ENCODE measurements around the gene ZFX.
"Not testable (repeated sequence)": the region's sequence is repeated elsewhere in the genome, so short reads cannot be mapped to it uniquely, and the experiment has no call there.

Gene ZFX

DNA sequence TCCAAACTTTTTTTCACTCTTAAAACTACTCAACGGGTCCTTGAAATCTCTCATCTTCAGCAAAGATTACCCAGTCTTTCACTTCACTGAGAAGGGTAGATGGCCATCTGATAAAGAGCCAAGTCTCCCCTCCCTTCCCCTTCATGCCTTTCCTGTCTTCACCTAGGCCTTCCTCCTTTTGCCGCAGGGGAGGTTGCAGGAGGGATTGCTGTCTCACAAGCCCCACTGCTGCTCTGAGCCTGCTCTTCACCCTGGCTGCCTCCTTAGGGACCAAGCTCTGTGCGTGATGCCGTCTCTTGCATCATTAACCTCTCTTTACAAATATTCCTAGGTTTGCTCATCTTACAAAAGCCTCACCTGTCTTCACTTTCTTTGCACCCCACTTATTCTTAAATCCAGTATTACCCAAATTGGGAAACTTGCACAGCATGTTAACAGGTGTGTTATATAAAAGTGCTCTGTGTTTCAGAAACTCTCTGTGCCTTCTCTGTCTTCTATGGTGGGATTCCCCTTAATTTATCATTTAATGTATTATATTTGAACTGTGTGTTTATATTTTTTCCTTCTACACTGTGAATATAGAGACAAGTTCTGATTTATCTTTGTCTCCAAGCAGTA is 3.8 kb downstream of the ZFX start:
- Histone ChIP-seq H3K23ac (ENCODE audit: low read length) (no peak overlapping the region), H2BK5ac (ENCODE audit: low read depth, low read length, poor library complexity) (no peak overlapping the region), H3K4ac (ENCODE audit: low read depth, low read length) (no peak overlapping the region), H3K9me3 (ENCODE audit: insufficient read depth, low read depth, low read length) (no peaks in the 10 kb centered on the region), H3K27ac (ENCODE audit: low read depth, low read length) (no peak overlapping the region), H3K4me2 (ENCODE audit: low read length) (no peak overlapping the region), H2AFZ (ENCODE audit: insufficient read depth, low read length, poor library complexity) (no peak overlapping the region), H2BK12ac (ENCODE audit: low read length) (no peak overlapping the region), H2AK5ac (ENCODE audit: low read length) (no peak overlapping the region), H3K36me3 (ENCODE audit: control insufficient read depth in 1 of 2, insufficient read depth in 2 of 2, low read length in 2 of 2) (peaks cover 0 to 2% of the 10 kb centered on the region in 2 experiments), H3K79me2 (ENCODE audit: control insufficient read depth, insufficient read depth, low read length, poor library complexity) (peaks cover 15% of the 10 kb centered on the region), H4K91ac (ENCODE audit: low read depth, low read length) (no peak overlapping the region), H3K27me3 (ENCODE audit: insufficient read depth, low read length) (no peaks in the 10 kb centered on the region), H3K4me3 (ENCODE audit: low read depth, low read length) (no peak overlapping the region), H3K18ac (ENCODE audit: low read length) (no peak overlapping the region), H3K79me1 (ENCODE audit: low read length) (peaks cover 11% of the 10 kb centered on the region), H3K4me1 (ENCODE audit: control insufficient read depth in 1 of 2, insufficient read depth in 2 of 2, low read length in 2 of 2) (peaks cover 2 to 5% of the 10 kb centered on the region in 2 experiments), H4K8ac (ENCODE audit: low read depth, low read length) (no peak overlapping the region), H2BK120ac (ENCODE audit: insufficient read depth, low read length, poor library complexity) (no peak overlapping the region), H3K14ac (ENCODE audit: low read length) (no peak overlapping the region), H3K9ac (ENCODE audit: low read length) (no peak overlapping the region), H4K12ac (ENCODE audit: low read depth, low read length) (no peak overlapping the region)
- no CpG with 5 or more reads among the region's 4 CpGs for WGBS (ENCODE audit: extremely low coverage, insufficient coverage, insufficient read length)
- peak; percentile 50 to 63 for DNase-seq

DNA sequence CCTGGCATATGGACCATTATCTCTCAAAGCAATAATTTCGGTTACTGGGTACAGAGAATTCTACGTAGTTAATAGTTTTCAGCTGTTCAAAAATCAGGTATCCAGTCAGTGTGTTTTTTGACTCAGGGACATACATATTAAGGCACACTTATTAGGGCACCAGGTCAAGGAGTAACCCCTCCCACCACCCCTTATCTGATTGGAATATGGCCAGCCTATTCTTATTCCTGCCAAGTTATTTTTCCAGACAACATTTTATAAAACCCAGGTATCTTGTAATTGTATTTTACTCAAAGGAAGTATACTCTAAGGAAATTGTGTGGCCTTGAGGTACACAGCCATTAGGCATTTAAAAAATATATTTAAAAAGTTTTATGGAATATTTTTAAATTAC is 4.3 kb downstream of the ZFX start:
- no peak overlapping the region for H3K14ac ChIP-seq (ENCODE audit: low read length)
- no peak overlapping the region for H2BK120ac ChIP-seq (ENCODE audit: insufficient read depth, low read length, poor library complexity)
- no peak overlapping the region for H4K8ac ChIP-seq (ENCODE audit: low read depth, low read length)
- H3K4me1 ChIP-seq (ENCODE audit: control insufficient read depth in 1 of 2, insufficient read depth in 2 of 2, low read length in 2 of 2) = peaks cover 2 to 5% of the 10 kb centered on the region in 2 experiments
- no peak overlapping the region for H2AK5ac ChIP-seq (ENCODE audit: low read length)
- no peak overlapping the region for H3K4ac ChIP-seq (ENCODE audit: low read depth, low read length)
- no peaks in the 10 kb centered on the region for H3K27me3 ChIP-seq (ENCODE audit: insufficient read depth, low read length)
- WGBS (ENCODE audit: extremely low coverage, insufficient coverage, insufficient read length) = no CpG with 5 or more reads among the region's 2 CpGs
- H3K79me2 ChIP-seq (ENCODE audit: control insufficient read depth, insufficient read depth, low read length, poor library complexity) = peaks cover 15% of the 10 kb centered on the region
- H3K27ac ChIP-seq (ENCODE audit: low read depth, low read length) = no peak overlapping the region
- H3K18ac ChIP-seq (ENCODE audit: low read length) = no peak overlapping the region
- no peak overlapping the region for H4K12ac ChIP-seq (ENCODE audit: low read depth, low read length)
- peaks cover 11% of the 10 kb centered on the region for H3K79me1 ChIP-seq (ENCODE audit: low read length)
- H2AFZ ChIP-seq (ENCODE audit: insufficient read depth, low read length, poor library complexity) = no peak overlapping the region
- H3K23ac ChIP-seq (ENCODE audit: low read length) = no peak overlapping the region
- no peaks in the 10 kb centered on the region for H3K9me3 ChIP-seq (ENCODE audit: insufficient read depth, low read depth, low read length)
- H2BK5ac ChIP-seq (ENCODE audit: low read depth, low read length, poor library complexity) = no peak overlapping the region
- H4K91ac ChIP-seq (ENCODE audit: low read depth, low read length) = no peak overlapping the region
- no peak overlapping the region for H3K4me3 ChIP-seq (ENCODE audit: low read depth, low read length)
- no peak overlapping the region for H3K9ac ChIP-seq (ENCODE audit: low read length)
- no peak for DNase-seq
- no peak overlapping the region for H2BK12ac ChIP-seq (ENCODE audit: low read length)
- peaks cover 0 to 2% of the 10 kb centered on the region in 2 experiments for H3K36me3 ChIP-seq (ENCODE audit: control insufficient read depth in 1 of 2, insufficient read depth in 2 of 2, low read length in 2 of 2)
- H3K4me2 ChIP-seq (ENCODE audit: low read length) = no peak overlapping the region

DNA sequence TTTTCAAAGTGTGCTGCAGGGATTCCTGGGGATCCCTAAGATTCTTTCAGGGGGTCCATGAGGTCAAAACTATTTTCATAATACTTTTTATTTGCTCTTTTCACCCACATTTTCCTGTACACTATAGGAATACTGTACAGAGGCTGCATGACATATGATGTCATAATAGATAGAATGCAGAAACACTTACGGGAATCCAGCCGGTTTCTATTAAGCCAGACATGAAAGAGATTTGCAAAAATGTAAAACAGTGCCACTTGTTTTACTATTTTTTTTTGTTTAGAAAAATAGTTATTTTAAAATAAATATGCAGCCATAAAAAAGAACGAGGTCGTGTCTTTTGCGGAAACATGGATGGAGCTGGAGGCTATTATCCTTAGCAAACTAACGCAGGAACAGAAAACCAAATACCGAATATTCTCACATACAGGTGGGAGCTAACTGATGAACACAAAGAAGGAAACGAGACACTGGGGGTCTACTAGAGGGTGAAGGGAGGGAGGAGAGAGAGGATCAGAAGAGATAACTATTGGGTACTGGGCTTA is 5.0 kb downstream of the ZFX start:
- H2AFZ ChIP-seq (ENCODE audit: insufficient read depth, low read length, poor library complexity) = no peak overlapping the region
- peaks cover 0 to 2% of the 10 kb centered on the region in 2 experiments for H3K36me3 ChIP-seq (ENCODE audit: control insufficient read depth in 1 of 2, insufficient read depth in 2 of 2, low read length in 2 of 2)
- no peak overlapping the region for H3K18ac ChIP-seq (ENCODE audit: low read length)
- peak in 1 of 2 donors; percentile 53 for DNase-seq
- H3K4ac ChIP-seq (ENCODE audit: low read depth, low read length) = no peak overlapping the region
- H3K27ac ChIP-seq (ENCODE audit: low read depth, low read length) = no peak overlapping the region
- no peaks in the 10 kb centered on the region for H3K27me3 ChIP-seq (ENCODE audit: insufficient read depth, low read length)
- no peak overlapping the region for H3K9ac ChIP-seq (ENCODE audit: low read length)
- no peak overlapping the region for H3K4me3 ChIP-seq (ENCODE audit: low read depth, low read length)
- H3K79me1 ChIP-seq (ENCODE audit: low read length) = peaks cover 5% of the 10 kb centered on the region
- H2BK120ac ChIP-seq (ENCODE audit: insufficient read depth, low read length, poor library complexity) = no peak overlapping the region
- H4K8ac ChIP-seq (ENCODE audit: low read depth, low read length) = no peak overlapping the region
- no peak overlapping the region for H3K14ac ChIP-seq (ENCODE audit: low read length)
- H3K9me3 ChIP-seq (ENCODE audit: insufficient read depth, low read depth, low read length) = no peaks in the 10 kb centered on the region
- no peak overlapping the region for H4K12ac ChIP-seq (ENCODE audit: low read depth, low read length)
- no peak overlapping the region for H3K4me2 ChIP-seq (ENCODE audit: low read length)
- no peak overlapping the region for H4K91ac ChIP-seq (ENCODE audit: low read depth, low read length)
- no CpG with 5 or more reads among the region's 8 CpGs for WGBS (ENCODE audit: extremely low coverage, insufficient coverage, insufficient read length)
- peaks cover 14% of the 10 kb centered on the region for H3K79me2 ChIP-seq (ENCODE audit: control insufficient read depth, insufficient read depth, low read length, poor library complexity)
- peaks cover 2 to 5% of the 10 kb centered on the region in 2 experiments for H3K4me1 ChIP-seq (ENCODE audit: control insufficient read depth in 1 of 2, insufficient read depth in 2 of 2, low read length in 2 of 2)
- no peak overlapping the region for H3K23ac ChIP-seq (ENCODE audit: low read length)
- no peak overlapping the region for H2BK12ac ChIP-seq (ENCODE audit: low read length)
- H2BK5ac ChIP-seq (ENCODE audit: low read depth, low read length, poor library complexity) = no peak overlapping the region
- no peak overlapping the region for H2AK5ac ChIP-seq (ENCODE audit: low read length)

DNA sequence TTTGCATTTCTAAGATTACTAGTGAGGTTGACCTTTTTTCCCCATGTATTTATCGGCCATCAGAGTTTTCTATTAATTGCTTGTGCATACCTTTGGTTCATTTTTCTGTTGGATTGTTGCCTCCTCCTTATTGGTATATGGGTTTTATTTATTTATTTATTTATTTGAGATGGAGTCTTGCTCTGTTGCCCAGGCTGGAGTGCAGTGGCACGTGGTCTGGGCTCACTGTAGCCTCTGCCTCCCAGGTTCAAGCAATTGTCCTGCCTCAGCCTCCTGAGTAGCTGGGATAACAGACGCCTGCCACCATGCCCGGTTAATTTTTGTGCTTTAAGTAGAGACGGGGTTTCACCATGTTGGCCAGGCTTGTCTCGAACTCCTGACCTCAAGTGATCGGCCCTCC is 6.2 kb downstream of the ZFX start:
- H2AFZ ChIP-seq (ENCODE audit: insufficient read depth, low read length, poor library complexity) = not testable (repeated sequence)

More for the DNA sequence above, 6.2 kb downstream of the ZFX start:
- not testable (repeated sequence) for H4K8ac ChIP-seq (ENCODE audit: low read depth, low read length); H3K18ac ChIP-seq (ENCODE audit: low read length); H3K4me1 ChIP-seq (ENCODE audit: control insufficient read depth in 1 of 2, insufficient read depth in 2 of 2, low read length in 2 of 2); H3K9ac ChIP-seq (ENCODE audit: low read length); H3K36me3 ChIP-seq (ENCODE audit: control insufficient read depth in 1 of 2, insufficient read depth in 2 of 2, low read length in 2 of 2); H3K4ac ChIP-seq (ENCODE audit: low read depth, low read length); H3K79me2 ChIP-seq (ENCODE audit: control insufficient read depth, insufficient read depth, low read length, poor library complexity); H3K79me1 ChIP-seq (ENCODE audit: low read length); H2BK5ac ChIP-seq (ENCODE audit: low read depth, low read length, poor library complexity); H3K9me3 ChIP-seq (ENCODE audit: insufficient read depth, low read depth, low read length); H3K23ac ChIP-seq (ENCODE audit: low read length); H3K4me2 ChIP-seq (ENCODE audit: low read length); H2BK120ac ChIP-seq (ENCODE audit: insufficient read depth, low read length, poor library complexity); H4K12ac ChIP-seq (ENCODE audit: low read depth, low read length); H3K14ac ChIP-seq (ENCODE audit: low read length); H3K4me3 ChIP-seq (ENCODE audit: low read depth, low read length); H3K27ac ChIP-seq (ENCODE audit: low read depth, low read length); DNase-seq; H2BK12ac ChIP-seq (ENCODE audit: low read length); H4K91ac ChIP-seq (ENCODE audit: low read depth, low read length); H2AK5ac ChIP-seq (ENCODE audit: low read length); H3K27me3 ChIP-seq (ENCODE audit: insufficient read depth, low read length)
- no CpG with 5 or more reads among the region's 7 CpGs for WGBS (ENCODE audit: extremely low coverage, insufficient coverage, insufficient read length)

Data from trophoblast cell (in vitro differentiated cells and primary cell).